HG03135 (cell line): Measurements from ENCODE around the gene LRRC51.
"Not testable (repeated sequence)": the region's sequence is repeated elsewhere in the genome, so short reads cannot be mapped to it uniquely, and the experiment has no call there.

Experiments
- ATAC-seq: cut with Tn5 transposase; IDR thresholded peaks from one replicate; pipeline ENCODE4 v1.9.1; 2021; ENCODE audit warnings: mild to moderate bottlenecking, moderate library complexity; ENCODE audit not compliant: unreplicated experiment

LRRC51 gene

DNA sequence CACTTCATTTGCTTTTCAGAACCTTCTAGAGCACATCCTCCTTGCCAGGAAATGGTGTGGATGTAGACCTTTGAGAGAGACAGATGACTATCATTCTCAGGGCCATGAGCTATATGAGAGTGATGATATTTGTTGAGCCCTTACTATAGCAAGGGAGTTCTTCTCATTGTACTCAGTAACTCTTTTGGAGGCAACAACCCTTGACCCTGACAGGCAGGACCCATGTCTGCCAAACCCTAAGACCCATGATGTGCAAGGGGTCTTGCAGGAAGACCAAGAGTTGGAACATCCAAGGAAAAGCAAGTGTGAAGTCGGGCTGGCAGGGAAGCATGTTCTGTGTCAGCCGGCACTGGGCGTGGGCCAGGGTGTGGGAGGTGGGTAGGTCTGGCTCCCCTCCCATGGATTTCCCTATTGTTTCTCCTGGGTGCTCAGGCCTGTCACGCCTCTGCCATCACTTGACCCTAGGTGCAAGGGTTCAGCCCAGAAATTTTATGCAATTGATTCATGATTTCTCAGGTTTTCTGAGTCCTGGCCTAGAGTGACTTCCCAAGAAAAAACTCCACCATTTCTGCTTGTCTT lies 56.1 kb downstream of the LRRC51 start:
- no peak for ATAC-seq

DNA sequence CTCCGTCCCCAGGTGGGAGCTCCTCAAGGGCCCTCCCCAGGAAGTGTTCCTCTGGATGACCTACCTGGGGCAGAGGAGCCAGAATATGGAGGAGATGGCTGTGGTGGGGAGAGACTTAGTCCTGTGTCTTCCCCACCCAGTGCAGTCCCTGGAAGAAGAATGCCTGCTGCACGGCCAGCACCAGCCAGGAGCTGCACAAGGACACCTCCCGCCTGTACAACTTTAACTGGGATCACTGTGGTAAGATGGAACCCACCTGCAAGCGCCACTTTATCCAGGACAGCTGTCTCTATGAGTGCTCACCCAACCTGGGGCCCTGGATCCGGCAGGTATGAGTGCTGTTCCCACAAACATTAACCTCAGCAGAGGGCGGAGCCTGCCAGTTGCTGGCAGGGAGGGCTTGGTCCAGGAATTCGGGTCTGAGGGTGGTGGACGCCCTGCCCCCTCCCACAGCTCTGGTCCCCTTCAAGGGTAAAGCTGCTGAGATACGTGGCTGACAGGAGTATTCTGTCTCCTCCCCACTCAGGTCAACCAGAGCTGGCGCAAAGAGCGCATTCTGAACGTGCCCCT lies 58.3 kb downstream of the LRRC51 start:
- no peak for ATAC-seq

DNA sequence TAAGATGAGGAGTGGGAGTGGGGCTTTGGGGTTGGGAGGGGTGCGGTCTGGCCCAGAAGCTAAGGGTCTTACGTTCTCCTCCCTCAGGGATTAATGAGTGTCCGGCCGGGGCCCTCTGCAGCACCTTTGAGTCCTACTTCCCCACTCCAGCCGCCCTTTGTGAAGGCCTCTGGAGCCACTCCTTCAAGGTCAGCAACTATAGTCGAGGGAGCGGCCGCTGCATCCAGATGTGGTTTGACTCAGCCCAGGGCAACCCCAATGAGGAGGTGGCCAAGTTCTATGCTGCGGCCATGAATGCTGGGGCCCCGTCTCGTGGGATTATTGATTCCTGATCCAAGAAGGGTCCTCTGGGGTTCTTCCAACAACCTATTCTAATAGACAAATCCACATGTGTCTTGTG lies 58.9 kb downstream of the LRRC51 start:
- no peak for ATAC-seq

DNA sequence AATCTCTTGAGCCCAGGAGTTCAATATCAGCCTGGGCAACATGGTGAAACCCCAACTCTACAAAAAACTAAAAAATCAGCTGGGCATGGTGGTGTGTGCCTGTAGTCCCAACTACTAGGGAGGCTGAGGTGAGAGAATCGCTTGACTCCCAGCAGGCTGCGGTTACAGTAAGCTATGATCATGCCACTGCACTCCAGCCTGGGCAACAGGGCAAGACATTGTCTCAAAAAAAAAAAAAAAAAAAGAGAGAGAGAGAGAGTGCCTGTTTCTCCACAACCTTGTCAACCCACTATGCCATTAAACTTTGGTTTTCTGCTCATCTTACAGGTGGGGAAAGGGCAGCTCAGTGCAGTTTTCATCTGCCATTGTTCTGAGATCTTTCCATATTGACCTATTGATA lies 60.0 kb downstream of the LRRC51 start:
- ATAC-seq: no peak

DNA sequence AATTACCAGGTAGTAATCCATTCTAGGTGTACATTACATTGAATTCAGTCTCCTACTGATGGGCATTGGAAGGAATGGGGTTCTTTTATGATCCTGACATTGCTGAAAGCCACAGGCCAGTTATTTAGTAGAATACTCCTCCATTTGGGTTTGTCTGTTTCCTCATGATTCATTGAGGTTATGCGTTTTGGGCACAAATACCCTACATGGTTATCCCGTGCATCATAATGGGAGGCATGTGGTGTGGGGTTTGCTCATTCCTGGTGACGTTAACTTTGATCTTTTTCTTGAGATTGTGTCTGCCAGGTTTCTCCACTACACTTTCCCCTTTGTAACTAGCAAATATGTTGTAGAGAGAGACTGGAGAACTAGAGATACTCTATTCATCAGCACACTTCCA lies 60.4 kb downstream of the LRRC51 start:
- ATAC-seq: no peak

DNA sequence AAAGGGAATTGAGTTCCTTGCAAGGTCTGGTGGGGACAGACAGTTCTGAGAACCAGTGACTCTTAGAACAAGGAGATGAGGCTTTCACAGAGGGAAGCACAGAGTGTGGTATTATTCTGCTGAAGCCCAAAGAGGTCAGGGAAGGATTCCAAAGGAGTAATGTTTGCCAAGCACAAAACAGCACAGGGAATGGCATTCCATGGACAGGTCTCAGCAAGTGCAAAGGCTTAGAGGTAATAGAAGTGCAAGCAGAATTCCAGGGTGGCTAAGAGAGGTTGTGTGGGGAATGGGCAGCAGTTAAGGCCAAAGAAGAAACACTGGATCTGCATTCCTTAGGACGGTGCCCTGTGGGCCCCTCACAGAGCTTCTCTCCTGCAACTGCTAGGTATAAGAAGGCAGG lies 61.4 kb downstream of the LRRC51 start:
- not testable (repeated sequence) for ATAC-seq

DNA sequence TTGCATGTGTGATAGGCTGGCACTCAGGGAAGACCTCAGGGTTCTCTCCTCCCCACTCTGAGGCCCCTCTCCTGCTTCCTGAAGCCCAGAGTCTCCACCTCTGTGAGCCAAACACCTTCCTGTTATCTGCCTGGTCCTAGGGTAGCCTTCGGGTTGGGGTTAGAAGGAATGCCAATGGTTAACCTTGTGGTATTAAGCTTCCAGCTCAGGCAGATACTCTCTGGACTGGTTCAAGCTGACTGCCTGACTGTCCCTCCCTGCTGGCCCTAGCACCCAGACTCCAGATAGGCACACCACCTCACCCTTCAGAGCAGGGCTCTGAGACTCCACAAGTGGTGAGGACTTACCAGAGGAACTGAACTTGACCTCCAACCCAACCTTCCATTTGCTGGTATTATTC lies 61.9 kb downstream of the LRRC51 start:
- not testable (repeated sequence) for ATAC-seq

DNA sequence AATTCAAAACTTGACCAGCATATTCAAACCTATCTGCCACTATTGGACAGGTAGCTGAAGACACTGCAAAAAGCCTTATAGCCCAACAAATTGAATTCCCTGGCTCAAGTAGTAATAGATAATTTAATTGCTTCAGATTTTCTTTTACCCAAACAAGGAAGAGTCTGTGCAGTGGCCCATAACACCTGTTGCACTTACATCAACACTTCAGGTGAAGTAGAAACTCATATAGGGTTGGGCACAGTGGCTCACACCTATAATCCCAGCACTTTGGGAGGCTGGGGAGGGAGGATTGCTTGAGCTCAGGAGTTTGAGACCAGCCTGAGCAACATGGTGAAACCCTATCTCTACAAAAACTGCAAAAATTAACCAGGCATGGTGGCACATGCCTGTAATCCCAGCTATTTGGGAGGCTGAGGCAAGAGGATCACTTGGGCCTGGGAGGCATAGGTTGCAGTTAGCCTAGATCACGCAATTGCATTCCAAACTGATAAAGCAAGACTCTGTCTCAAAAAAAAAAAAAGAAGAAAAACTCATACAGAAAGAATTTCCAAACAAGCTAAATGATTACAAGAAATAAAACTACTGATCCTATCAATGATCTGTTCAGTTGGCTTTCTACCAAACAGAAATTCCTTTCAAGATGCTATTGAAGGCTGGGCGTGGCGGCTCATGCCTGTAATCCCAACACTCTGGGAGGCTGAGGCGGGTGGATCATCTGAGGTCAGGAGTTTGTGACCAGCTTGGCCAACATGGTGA lies 64.3 kb downstream of the LRRC51 start:
- ATAC-seq: no peak
